Activated effector memory CD4-positive, alpha-beta T cell treated with Interleukin-2 at 50 U/mL for 16 hours (primary cell): Measurements from ENCODE around the gene SH2B2.

Experiments
- DNase-seq: peaks from one replicate; pipeline ENCODE4 v3.0.0-alpha.2; 2020

Gene SH2B2

DNA sequence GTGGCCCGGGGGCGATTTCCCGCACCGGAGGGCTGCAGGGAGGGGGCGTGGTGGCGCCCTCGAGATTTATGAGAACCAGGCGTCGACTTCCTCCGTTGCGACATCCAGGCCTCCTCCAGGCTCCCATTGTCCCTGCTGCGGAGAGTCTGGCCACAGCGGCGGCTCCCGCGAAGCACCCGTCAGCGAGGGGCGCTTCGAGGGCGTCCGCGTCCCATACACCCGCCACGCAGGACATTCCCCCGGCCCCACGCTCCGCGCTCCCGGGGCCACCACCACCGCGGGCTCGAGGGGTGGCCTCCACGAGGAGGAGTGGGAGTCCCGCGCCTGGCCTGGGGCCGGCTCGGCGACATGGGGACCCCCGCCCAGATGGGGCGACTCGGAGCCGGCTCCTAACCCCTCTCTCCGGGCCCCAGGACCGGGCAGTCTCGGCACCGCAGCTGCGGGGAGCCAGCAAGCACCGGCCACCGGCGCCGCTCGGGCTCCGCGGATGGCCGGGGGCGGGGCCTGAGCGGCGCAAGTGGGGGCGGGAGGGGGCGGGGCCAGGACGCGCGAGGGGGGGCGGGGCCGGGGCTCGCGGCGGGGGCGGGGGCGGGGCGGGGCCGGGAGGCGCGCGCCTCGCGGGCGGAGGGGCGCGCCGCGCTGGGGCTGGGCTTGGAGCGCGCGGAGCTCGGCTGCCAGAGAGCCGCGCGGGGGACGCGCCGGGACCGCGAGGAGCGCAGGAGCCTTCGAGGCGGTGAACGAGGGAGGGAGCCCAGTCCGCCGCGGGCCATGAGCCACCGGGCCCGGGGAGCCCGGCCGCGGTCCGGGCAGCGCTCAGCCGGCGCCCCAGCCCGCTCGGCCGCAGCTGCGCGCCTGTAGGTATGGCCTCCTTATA, at the start of gene SH2B2:
Gene SH2B2, plus strand, starts transcription at position 632 of the 874 bp plus-strand sequence. CDS start 13,683 bp downstream, outside the sequence.
- peak; percentile 25 for DNase-seq

DNA sequence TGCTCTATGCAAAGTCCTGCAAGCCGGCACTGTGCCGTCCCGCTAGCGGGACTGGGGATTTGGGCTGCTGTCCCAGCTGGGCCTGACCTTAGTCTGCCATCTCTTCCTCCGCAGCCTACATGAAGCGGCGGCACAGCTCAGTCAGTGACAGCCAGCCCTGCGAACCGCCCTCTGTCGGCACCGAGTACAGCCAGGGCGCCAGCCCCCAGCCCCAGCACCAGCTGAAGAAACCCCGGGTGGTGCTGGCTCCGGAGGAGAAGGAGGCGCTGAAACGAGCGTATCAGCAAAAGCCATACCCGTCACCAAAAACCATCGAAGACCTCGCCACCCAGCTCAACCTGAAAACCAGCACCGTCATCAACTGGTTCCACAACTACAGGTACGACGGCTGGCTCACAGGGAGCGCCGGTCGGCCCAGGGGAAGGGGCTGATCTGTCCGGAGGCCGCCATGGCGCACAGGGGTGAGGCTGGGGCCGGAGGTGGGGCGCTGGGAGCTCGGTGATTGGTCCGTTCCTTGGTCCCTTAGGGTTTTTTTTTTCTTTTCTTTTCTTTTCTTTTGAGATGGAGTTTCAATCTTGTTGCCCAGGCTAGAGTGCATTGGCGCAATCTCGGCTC, 47.4 kb upstream of the SH2B2 start:
- no peak for DNase-seq

DNA sequence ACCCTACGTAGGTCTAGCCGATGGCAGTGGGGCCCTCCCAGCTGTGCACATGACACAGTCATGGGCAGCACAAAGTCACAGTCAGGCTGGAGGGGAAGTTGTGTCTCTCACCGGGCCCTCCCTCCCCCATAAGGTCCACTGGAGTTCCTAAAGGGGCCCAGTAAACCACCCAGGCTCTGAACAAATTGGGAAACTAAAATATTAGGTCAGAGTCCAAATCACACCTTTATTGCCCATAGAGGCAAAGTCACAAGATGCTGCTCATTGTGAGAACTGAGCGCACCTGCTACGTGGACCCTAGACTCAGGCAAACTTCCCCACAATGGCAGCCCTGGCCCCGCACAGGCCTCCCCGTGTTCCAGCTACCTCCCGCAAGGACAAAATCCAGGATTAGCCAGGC, 45.2 kb upstream of the SH2B2 start:
- DNase-seq = no peak

DNA sequence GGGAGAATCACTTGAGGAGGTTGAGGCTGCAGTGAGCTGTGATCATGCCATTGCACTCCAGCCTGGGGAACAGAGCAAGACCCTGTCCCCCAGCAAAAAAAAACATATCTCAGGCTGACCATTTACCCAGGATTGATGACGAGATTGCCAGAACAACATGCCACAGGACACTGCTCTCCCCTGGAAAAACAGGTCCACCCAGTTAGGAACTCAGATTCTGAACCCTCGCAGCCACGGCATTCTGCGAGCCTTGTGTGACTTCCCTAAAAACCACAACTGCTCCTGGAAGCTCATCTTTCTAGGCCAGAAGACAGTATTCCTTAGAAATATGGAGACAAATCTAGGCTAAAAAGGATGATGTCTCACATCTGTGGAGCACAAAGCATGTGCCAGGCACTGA, 42.1 kb upstream of the SH2B2 start:
- no peak for DNase-seq

DNA sequence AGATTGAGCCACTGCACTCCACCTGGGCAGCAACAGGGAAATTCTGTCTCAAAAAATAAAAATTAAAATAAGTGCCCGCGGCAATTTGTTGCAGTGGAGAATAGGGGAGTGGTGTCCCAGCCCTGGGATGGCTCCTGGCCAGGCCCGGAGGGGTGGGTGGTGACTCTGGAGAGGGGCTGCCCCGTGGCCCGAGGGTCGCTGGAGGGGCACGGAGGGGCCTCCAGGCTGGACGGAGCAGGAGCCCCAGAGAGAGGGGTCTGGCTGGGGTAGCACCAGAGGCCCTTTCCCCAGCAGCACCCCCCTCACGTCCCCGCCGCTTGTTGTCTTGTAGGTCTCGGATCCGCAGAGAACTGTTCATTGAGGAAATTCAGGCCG, 38.6 kb upstream of the SH2B2 start:
- DNase-seq = no peak

DNA sequence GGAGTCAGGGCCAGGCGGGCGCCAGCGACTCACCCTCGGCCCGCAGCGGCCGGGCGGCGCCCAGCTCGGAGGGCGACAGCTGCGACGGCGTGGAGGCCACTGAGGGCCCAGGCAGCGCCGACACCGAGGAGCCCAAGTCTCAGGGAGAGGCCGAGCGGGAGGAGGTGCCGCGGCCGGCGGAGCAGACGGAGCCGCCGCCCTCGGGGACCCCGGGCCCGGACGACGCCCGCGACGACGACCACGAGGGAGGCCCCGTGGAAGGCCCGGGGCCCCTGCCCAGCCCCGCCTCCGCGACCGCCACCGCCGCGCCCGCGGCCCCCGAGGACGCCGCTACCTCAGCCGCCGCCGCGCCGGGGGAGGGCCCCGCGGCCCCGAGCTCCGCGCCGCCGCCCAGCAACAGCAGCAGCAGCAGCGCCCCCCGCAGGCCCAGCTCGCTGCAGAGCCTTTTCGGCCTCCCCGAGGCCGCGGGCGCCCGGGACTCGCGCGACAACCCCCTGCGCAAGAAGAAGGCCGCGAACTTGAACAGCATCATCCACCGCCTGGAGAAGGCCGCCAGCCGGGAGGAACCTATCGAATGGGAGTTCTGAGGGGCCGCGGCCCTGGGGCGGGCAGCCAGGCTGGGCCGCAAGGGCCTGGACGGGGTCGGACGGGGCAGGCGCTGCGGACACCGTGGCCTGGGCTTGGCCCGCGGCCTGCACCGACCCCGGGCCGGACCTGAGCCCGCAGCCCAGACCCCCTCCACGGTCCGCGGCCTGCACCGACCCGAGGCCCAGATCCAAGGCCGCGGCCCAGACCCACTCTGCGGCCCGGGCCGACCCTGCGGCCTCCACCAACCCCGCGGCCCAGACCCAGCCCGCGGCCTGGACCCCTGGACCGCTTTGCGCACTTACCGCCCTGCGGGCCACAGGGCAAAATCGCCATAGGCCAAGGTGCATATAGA, 37.9 kb upstream of the SH2B2 start:
- no peak for DNase-seq

DNA sequence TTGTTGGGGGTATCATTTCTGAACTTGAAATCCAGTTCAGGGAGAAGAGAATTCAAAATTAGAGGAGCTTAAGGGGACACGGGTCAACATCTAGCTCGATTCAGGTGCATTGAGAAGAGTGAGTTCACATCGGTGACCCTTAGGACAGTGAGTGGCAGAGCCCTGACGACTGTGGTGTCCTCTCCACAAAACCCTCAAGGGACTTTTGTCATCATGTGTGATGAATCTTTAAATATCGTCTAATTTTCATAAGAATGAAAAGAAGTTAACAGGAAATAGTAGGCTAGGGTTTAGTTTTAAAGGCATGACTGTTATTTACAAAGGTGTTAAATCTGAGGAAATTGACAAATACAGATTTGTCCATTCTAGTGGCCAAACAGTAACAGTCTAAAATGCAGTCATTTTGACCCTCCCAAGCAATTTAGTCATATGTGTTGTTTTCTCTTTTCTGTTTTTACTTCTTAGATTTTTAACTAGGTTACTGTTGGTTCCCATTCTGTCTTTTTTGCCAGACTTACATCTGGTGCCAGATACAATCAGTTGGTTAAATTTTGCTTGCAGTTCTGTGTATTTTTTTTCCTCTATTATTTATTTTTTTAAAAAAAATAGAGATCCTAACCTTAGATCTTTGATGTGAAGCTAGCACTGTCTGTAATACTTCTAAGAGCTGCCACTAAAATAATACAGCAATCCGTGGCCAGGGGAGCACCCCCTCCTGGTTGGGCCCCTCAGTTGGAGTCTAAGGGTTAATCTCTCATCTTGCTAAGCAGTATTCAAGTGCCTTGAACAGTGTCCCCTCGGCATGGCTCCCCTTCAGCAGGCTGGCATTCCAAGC, 34.9 kb upstream of the SH2B2 start:
- DNase-seq = no peak

DNA sequence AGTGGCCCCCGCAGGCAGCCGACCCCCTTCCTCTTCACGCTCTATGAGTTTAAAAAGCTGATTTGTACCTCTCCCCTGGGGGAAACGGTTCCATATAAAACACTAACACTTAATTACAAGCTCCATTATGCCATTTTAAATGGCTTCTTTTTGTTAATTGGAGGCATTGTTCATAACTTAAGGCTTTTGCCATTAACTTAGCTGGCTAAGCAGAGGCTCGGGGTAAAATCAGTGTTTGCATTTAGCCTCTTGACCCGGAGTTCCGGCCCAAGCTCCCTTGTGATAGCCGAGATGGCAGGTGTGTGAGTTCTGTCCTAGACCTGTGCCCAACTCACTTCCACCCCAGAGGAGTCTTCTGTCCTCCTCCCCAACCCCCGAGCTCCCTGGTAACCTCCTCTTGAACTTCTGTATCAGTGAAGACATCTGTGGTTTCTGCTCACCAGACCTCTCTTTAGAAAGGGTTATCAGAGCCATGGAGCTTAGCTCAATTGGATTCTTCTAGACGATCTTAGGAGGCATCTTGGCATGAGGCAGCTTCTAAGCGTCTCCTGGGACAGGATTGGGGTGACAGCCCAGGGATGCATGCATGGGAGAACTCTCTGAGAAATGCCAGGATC, 34.2 kb upstream of the SH2B2 start:
- no peak for DNase-seq

DNA sequence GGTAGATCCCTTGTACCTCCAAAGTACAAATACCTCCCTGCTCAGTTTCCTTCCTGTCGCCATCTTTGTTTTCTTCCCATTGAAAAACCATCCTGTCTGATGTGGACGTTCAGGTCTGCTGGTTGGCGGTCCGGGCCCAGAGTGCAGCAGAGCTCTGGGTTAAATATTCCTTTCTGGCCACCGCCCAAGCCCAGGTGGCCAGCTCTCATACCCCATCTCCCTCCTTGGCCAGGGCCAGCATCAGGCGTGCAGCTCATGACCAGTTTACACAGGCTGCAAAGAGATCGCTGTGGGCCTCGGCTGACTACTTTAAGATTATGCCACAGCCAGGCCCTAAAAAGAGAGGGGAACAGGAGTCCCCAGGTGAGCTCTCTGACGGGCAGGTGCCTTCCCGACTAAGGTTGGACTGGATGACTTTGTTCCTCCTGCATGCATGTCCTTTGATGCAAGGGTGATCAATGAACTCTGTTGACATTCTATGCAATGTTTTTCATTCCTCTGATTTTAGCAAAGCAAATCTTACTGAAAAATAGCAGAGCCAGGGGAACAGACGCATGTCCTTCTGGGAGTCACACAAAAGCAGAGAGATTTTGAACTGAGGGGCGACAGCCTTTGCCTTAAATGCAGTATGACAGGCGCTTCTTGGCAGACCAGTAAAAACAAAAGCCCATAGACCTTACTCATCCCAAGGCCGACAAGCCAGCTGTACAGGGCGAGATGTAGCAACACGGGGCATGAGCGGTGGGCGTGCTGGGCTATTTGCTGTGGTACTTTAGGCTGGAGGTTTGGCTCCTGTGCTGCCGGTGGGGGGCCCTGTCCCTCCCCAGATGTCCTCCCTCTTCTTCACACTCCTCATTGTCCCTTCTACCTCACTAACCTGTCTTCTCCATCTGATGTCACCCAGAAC, 33.3 kb upstream of the SH2B2 start:
- no peak for DNase-seq

DNA sequence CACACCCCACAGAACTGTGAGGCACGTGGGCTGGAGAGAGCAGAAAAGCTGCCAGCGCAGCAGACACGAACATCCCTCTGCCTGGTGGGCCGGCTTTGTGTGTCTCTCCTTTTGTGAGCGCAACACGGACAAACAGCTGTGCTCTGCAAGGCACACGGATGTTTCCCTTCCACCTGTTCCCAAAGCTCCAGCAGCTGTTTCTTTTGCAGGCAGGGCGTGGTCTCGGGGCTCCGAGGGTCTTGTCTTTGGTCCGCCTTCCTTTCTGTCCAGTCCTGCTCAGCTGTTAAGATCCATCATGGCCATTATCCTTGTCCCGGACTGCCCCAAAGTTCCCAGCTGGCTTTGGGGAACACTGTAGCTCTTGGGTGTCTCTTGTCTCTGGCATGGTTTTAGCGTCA, 32.7 kb upstream of the SH2B2 start:
- DNase-seq = no peak

DNA sequence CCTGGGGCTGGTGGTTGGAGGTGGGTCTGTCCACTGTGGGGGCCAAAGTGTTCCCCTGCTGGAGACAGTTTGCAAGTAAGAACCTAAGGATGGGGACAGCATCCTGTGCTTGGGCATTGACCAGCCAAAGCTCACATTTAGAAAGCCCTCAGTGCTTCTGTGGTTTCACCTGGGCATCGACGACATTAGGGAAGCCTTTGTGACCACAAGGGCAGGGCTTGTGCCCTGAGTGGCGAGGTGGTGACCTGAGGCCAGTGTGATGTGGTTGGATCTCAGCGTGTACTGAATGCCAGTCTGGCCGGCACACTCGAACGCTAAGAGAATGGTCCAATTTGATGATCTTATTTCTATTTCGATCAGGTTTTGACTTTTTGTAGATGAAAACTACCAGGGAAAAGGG, 32.1 kb upstream of the SH2B2 start:
- DNase-seq = no peak

DNA sequence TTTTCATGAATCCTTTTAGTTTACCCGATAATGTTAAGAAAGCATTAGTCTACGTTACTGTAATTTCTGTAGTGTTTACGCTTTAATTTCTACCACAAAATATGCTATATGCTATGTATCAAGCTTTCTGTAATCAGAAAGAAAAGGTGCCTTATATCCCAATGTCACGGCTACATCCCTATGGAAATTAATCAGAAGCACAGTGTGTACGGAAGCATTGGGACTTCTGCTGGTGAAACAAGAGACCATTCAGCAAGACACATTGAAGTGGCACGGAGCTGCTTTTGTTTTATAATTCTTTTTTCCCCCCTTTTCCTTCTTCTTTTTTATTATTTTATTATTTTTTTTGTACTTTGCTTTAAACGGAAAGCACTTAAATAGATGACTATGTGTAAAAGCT, 31.2 kb upstream of the SH2B2 start:
- DNase-seq = no peak

DNA sequence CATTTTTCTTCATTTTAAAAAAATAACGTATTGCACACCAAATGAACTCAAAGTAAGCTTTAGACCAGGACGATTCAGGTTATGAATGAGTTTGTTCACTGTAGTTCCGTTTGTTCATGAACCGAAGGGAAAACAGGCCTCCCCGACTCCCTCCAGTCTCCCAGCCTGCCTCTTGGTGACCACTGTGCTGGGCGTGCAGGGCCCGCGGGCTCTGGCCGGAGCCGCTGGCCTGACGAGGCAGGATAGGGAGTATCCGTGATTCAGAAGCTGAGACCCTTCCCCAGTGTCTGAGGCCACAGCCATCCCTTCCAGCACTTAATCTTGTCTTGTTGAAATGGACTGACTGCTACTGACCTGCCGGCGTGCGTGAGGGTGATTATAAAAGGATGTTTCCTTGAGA, 30.8 kb upstream of the SH2B2 start:
- DNase-seq = no peak

DNA sequence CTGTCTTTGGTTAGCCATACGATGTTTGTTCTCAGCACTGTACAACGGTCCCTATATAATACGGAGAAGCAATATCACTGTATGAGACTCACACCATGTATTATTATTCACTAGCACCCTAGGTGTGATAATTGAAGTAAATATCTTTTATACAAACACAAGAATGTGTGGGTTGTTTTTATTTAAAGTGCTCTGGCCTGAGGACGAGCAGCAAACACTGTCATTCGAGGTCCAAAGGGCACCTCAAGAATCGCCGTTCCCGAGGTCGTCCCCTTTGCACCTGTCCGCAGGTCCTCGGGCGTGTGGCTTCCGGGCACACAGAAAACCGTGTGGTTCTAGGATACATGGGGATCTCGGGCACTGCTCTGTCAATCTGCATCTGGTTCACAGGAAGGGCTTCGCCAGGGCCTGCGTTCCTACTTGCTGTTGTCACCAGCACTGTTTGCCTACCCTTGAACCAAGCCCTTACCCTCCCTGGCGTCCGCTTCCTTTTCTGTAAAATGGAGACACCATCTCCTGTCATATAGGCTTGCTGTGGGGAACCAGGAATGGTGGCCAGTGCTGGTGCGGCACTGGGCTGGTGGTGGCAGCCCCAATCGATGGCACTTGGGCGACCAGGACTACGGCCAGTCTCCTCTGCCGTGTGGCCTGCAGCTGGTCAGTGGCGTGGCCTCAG, 28.5 kb upstream of the SH2B2 start:
- no peak for DNase-seq

DNA sequence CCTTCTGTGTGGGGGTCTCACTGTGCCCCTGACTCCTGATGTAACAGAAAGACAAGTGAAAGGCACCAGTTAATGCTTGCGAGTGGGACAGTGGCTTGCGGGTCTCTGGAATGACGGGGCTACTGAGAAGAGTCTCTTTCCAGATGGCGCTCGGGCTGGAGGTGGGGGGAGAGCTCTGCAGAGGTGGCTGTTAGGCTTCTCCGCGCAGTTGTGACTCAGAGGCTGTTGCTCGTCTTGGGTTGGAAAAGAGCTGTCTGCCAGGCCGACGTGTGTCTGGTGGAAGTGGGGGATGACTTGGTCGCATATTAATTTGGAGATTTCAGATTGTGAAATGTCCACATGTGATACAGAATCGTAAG, 27.9 kb upstream of the SH2B2 start:
- no peak for DNase-seq

DNA sequence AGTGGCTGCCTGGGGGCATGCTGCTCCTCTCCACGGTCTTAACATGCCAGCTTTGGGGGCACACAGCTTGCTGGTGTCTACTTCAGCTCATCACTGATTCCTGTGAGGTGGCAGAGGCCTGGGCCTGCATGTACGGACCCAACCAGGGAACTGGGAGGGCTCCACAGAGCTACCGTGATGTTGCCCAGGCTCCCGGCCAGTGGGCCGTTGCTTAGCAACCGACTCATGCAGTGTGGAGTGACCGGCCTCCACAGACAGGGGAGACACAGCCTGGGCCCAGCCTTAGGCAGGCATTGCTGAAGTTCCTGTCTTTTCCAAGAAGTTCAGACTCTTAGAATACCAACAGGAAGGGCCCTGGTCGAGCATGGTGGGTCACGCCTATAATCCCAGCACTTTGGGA, 25.8 kb upstream of the SH2B2 start:
- no peak for DNase-seq

DNA sequence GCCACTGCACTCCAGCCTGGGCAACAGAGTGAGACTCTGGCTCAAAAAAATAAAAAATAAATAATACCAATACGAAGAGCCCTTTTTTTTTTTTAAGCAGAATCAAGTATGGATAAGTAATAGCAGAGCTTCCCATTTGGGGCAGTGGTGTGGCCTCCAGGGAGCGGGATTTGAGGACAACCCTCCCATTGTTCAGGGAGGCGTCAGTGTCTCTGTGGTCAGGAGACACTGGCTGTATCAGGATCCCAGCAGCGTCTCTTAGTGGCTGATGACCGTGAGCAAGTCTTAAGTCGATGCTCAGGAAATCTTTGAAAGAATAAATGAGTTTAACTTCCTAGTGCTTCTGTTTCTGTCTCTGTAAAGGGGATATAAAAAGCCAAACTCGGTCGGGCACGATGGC, 25.2 kb upstream of the SH2B2 start:
- DNase-seq = no peak

DNA sequence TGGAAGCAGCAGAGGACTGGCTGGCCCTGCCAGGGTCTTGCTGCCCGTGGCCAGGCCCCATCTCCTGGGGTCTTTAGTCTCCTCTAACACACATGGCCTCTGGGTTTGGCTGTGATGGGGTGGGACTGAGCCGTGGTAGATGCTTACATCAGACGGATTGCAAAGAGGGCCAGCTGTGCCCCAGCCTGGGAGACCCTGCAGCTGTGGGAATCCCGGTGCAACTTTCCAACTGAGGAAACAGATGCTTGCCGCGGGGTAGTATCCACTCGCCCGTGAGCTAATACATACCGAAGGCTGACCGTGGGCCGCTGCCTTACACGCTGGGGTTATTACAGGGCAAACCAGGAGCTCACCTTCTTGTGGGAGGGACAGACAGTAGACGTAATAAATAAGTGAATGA, 24.1 kb upstream of the SH2B2 start:
- no peak for DNase-seq

DNA sequence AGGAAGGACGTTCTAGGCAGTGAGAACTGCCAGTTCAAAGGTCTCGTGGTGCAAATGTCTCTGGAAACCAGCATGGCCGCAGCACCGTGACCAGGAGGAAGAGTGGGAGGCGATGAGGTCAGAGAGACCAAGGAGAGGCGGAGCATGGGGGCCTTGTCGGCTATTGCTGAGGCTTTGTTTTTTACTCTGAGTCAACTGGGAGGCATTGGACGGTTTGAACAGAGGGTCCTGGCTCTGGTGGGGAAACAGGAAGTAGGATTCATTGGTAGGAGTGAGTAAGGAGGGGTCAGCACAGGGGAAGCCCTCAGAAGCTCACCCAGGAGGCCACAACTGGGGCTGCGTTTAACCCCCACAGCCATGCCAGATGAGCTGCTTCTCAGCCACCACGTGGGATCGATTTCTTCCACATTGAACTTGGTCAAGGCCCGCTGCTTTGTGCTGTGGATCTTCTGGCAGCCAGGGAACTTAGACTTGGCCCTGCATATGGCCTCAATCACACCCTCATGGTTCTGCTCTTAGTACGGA, 22.2 kb upstream of the SH2B2 start:
- DNase-seq = no peak

DNA sequence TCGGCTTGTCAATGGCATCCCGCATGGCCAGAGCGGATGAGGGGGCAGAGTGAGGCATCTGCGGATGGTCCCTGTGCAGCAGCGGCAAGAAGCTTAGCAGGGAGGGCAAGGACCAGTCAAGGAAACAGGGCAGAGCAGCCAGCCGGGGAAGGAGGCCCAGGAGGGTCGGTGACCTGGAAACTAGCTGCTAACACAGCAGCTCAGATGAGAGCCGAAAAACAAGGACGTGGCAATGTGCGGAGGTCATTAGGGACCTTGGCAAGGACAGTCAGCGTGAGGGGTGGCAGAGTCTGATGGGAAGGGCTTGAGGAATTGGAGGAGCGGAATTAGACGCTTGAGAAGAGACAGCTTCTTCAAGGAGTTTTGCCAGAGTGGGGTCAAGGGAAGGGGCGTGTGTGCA, 20.1 kb upstream of the SH2B2 start:
- no peak for DNase-seq
